B cell (primary cell): ENCODE data around the gene CSMD2. TPM values are rescaled to one million over a fixed set of nuclear protein-coding genes. Genes with fewer than 3 reads are reported as not detected.

Experiments used
- ATAC-seq: fragments of 200-7000 bp; cut with Tn5 transposase; one replicate; pipeline ENCODE4 v1.10.0; 2021; ENCODE audit warnings: low read depth, mild to moderate bottlenecking, moderate number of reproducible peaks, moderate library complexity
- CTCF ChIA-PET: fragments of 350-600 bp; sonication (Branson Sonifier 250); formaldehyde crosslinking; loops from one replicate; lab custom pipeline; 2021; ENCODE audit warnings: antibody characterized with exemption, inconsistent platforms; lab: Charles Lee
- POLR2A ChIA-PET: fragments of 350-600 bp; sonication (Branson Sonifier 250); formaldehyde crosslinking; loops from one replicate; lab custom pipeline; 2021; ENCODE audit warnings: antibody characterized with exemption; lab: Charles Lee
- DNase-seq: peaks from one replicate; pipeline ENCODE4 v3.0.0; 2013
- H2AFZ ChIP-seq: 2 replicates; pipeline ENCODE4 v1.6.1; 2012; ENCODE audit warnings: mild to moderate bottlenecking, low read depth, low read length; ENCODE audit not compliant: insufficient read depth, poor library complexity, severe bottlenecking
- H3K27ac ChIP-seq, 2 donors: 1 replicate in 1 of 2; 2 replicates in 1 of 2; pipeline ENCODE4 v1.5.1; 2012 to 2013; ENCODE audit warnings: low read length in 2 of 2, mild to moderate bottlenecking in 2 of 2, moderate library complexity in 1 of 2
- H3K27me3 ChIP-seq, 4 experiments: fragments of 200-600 bp in 1 of 4; sonication (generic) in 1 of 4; replicated peaks in 1 of 4; 1 replicate in 2 of 4; 2 replicates in 2 of 4; pipeline versions ENCODE4 v1.6.1 to v1.7.0; 2013 to 2016; ENCODE audit warnings: low read length in 3 of 4, mild to moderate bottlenecking in 2 of 4, mixed read lengths in 1 of 4, moderate library complexity in 1 of 4; ENCODE audit not compliant: insufficient read depth in 4 of 4, control insufficient read depth in 3 of 4; ENCODE audit errors: control extremely low read depth in 1 of 4
- H3K36me3 ChIP-seq, 2 experiments: replicated peaks in 1 of 2; 1 replicate in 1 of 2; 2 replicates in 1 of 2; pipeline versions ENCODE4 v1.6.1 to v1.7.1; 2013; ENCODE audit warnings: low read length in 1 of 2; ENCODE audit not compliant: insufficient read depth in 2 of 2, control insufficient read depth in 1 of 2; ENCODE audit errors: control extremely low read depth in 1 of 2, extremely low read depth in 1 of 2
- H3K4me1 ChIP-seq, 2 donors: fragments of 200-600 bp in 1 of 2; sonication (generic) in 1 of 2; 1 replicate in 1 of 2; 2 replicates in 1 of 2; pipeline versions ENCODE4 v1.5.1 to v1.6.1; 2013 to 2017; ENCODE audit warnings: low read length in 2 of 2; ENCODE audit not compliant: control insufficient read depth in 2 of 2, insufficient read depth in 2 of 2
- H3K4me2 ChIP-seq: replicated peaks from 2 replicates; pipeline ENCODE3; 2012; ENCODE audit warnings: mild to moderate bottlenecking, low read depth, low read length; ENCODE audit not compliant: poor library complexity, severe bottlenecking
- H3K4me3 ChIP-seq, 5 experiments: fragments of 200-600 bp in 1 of 5; sonication (generic) in 1 of 5; 1 replicate in 3 of 5; 2 replicates in 2 of 5; pipeline versions ENCODE4 v1.5.1 to v1.7.0; 2011 to 2016; ENCODE audit warnings: low read length in 4 of 5, mild to moderate bottlenecking in 4 of 5, low read depth in 2 of 5, control low read depth in 1 of 5, moderate library complexity in 1 of 5; ENCODE audit not compliant: insufficient read depth in 1 of 5; ENCODE audit errors: control extremely low read depth in 1 of 5, extremely low read depth in 1 of 5
- H3K79me2 ChIP-seq: fragments of 200-600 bp; sonication (generic); one replicate; pipeline ENCODE4 v1.6.0; 2016; ENCODE audit warnings: low read length; ENCODE audit not compliant: control insufficient read depth, insufficient read depth
- H3K9ac ChIP-seq: fragments of 200-600 bp; sonication (generic); 2 replicates; pipeline ENCODE4 v1.6.1; 2017; ENCODE audit warnings: mild to moderate bottlenecking, low read length, moderate library complexity
- H3K9me3 ChIP-seq, 3 donors: one replicate each; pipeline versions ENCODE4 v1.6.1 to v1.7.1; 2013; ENCODE audit warnings: low read length in 2 of 3; ENCODE audit not compliant: control insufficient read depth in 2 of 3, insufficient read depth in 1 of 3; ENCODE audit errors: control extremely low read depth in 1 of 3
- H4K20me1 ChIP-seq: 2 replicates; pipeline ENCODE4 v1.6.0; 2012; ENCODE audit warnings: mild to moderate bottlenecking, low read length; ENCODE audit not compliant: insufficient read depth, control insufficient read depth, poor library complexity, severe bottlenecking
- H3K27ac Mint-ChIP-seq: one replicate; pipeline ENCODE4 v1.8.0; 2021; ENCODE audit warnings: mixed read lengths
- H3K27me3 Mint-ChIP-seq: one replicate; pipeline ENCODE4 v1.8.0; 2021; ENCODE audit warnings: mixed read lengths
- H3K4me1 Mint-ChIP-seq: one replicate; pipeline ENCODE4 v1.8.0; 2021; ENCODE audit warnings: mixed read lengths
- H3K4me3 Mint-ChIP-seq: one replicate; pipeline ENCODE4 v1.8.0; 2021; ENCODE audit warnings: mixed read lengths
- H3K9me3 Mint-ChIP-seq: one replicate; pipeline ENCODE4 v1.8.0; 2022; ENCODE audit warnings: mixed read lengths; ENCODE audit not compliant: insufficient read depth
- EZH2 ChIP-seq: IDR thresholded peaks from 2 replicates; pipeline ENCODE4 v1.6.1; 2012; ENCODE audit warnings: borderline replicate concordance, low read depth, mild to moderate bottlenecking, moderate library complexity, low read length; ENCODE audit not compliant: insufficient read depth, poor library complexity, severe bottlenecking
- WGBS: methylation state at CpG from one replicate; pipeline ENCODE4 v1.1.5; 2013; ENCODE audit warnings: missing lambda C conversion rate; ENCODE audit not compliant: insufficient coverage; 5-methylcytosine and 5-hydroxymethylcytosine counted together
- intact Hi-C: fragments of 100-400 bp; cut with micrococcal nuclease; formaldehyde crosslinking; loops from one replicate; pipeline ENCODE4 v1.10.0; 2022
- polyA plus RNA-seq: library from polyadenylated mRNA; depleted of rRNA; stranded (reverse); fragments of >200 nt; gene quantifications from 2 replicates; pipeline ENCODE4 v1.2.3, GENCODE V29; 2012
- total RNA-seq, 2 donors: library from RNA; stranded (reverse); fragments of 120-200 nt in 1 of 2; gene quantifications; 1 replicate in 1 of 2; 2 replicates in 1 of 2; pipeline versions ENCODE4 v1.2.3 to v1.2.4, GENCODE V29; 2013 to 2022
- TF ChIP-seq, protein P1 (sequence below): fragments of 200-600 bp; IDR thresholded peaks from one replicate; pipeline ENCODE4 v1.8.0; 2022; ENCODE audit warnings: antibody characterized with exemption, mild to moderate bottlenecking

CSMD2 gene
- total and polyA plus RNA-seq, 2 donors (not counting 1 experiment from before 2014, with no cell fraction given) = not detected

DNA sequence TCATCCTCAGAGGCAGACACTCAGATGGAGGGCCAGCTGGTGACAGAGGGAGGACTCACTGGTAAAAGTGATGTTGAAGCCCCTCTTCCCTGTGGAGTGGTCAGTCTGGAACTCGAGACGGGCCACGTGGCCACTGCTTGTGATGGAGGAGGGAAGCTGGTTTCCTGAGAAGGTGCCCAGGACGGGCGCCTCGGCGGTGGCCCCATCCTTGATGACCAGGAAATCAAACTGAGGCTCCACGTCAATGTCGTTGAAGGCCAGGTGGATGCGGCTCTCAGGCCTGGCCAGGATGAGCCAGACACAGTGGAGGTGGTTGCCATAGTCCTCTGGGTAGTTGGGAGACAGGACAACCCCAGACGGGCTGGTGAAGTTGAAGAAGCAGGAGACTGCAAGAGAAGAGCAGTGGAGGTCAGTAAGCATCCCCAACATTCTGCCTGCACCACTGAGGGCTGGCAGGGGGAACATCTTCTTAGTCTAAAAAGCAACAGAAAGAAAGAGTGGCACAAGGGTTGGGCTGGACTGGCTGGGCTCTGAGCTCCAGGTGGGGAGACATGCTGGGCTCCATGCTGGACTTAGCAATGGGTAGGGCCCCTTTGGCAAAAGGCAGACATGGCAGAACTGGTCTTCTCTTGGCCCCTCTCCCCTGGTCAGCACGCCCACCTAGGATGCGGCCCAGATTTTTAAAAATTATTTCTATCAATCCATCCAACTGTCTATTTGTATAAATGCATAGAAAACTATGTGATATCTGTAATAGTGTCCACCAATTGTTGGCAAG lies 421.6 kb downstream of the CSMD2 start:
- H3K27me3 Mint-ChIP-seq = peaks cover 18% of the 10 kb centered on the region
- ATAC-seq = no peak
- no peaks in the 10 kb centered on the region for H4K20me1 ChIP-seq
- TF ChIP-seq, protein P1, sequence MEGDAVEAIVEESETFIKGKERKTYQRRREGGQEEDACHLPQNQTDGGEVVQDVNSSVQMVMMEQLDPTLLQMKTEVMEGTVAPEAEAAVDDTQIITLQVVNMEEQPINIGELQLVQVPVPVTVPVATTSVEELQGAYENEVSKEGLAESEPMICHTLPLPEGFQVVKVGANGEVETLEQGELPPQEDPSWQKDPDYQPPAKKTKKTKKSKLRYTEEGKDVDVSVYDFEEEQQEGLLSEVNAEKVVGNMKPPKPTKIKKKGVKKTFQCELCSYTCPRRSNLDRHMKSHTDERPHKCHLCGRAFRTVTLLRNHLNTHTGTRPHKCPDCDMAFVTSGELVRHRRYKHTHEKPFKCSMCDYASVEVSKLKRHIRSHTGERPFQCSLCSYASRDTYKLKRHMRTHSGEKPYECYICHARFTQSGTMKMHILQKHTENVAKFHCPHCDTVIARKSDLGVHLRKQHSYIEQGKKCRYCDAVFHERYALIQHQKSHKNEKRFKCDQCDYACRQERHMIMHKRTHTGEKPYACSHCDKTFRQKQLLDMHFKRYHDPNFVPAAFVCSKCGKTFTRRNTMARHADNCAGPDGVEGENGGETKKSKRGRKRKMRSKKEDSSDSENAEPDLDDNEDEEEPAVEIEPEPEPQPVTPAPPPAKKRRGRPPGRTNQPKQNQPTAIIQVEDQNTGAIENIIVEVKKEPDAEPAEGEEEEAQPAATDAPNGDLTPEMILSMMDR = no peak
- TF ChIP-seq EZH2 = no peak
- no peak overlapping the region for H3K27ac Mint-ChIP-seq
- no peaks in the 10 kb centered on the region for H3K36me3 ChIP-seq
- H3K4me3 ChIP-seq = no peak overlapping the region
- peaks cover 0 to 3% (median 0%) of the 10 kb centered on the region in 3 donors for H3K9me3 ChIP-seq
- no peak overlapping the region for H3K4me2 ChIP-seq
- no peaks in the 10 kb centered on the region for H3K9me3 Mint-ChIP-seq
- no peak overlapping the region for H3K27ac ChIP-seq
- H2AFZ ChIP-seq = no peak overlapping the region
- no peak for DNase-seq
- H3K9ac ChIP-seq = no peak overlapping the region
- WGBS = 97% methylated on average over 10 of the region's 13 CpGs
- H3K4me1 Mint-ChIP-seq = no peaks in the 10 kb centered on the region
- no peaks in the 10 kb centered on the region for H3K4me1 ChIP-seq
- no peak overlapping the region for H3K4me3 Mint-ChIP-seq
- H3K79me2 ChIP-seq = no peaks in the 10 kb centered on the region
- intact Hi-C loops = no loop called here
- CTCF ChIA-PET = no interaction called here
- POLR2A ChIA-PET = no interaction called here
- H3K27me3 ChIP-seq = peaks cover 0 to 5% (median 0%) of the 10 kb centered on the region in 4 experiments

DNA sequence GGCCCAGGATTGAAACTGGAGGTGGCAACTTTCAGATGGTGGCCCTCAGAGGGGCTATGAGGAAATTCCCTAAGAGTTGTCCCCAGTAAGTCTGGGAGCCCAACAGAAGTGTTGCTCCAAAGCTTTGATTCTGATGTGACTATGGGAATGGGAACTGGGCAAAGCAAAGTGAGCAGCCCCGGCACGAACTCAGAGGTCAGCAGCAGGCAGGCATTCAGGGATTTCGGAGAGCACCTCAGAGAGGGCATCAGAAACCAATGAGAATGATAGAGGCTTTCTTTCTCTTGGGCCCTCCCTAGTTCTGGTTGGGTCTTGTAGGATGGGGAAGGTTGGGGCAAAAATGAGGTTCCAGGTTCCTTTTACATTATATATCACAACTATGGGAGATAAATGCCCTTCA lies 422.4 kb downstream of the CSMD2 start:
- Histone ChIP-seq H3K79me2 (no peaks in the 10 kb centered on the region), H3K27me3 (peaks cover 0 to 5% (median 0%) of the 10 kb centered on the region in 4 experiments), H3K4me3 (no peak overlapping the region), H3K4me2 (no peak overlapping the region), H3K9me3 (peaks cover 0 to 3% (median 0%) of the 10 kb centered on the region in 3 donors), H3K4me1 (no peaks in the 10 kb centered on the region), H3K27ac (no peak overlapping the region), H2AFZ (no peak overlapping the region), H3K36me3 (no peaks in the 10 kb centered on the region), H3K9ac (no peak overlapping the region), H4K20me1 (no peaks in the 10 kb centered on the region)
- TF ChIP-seq, protein P1 = no peak
- no peak for TF ChIP-seq EZH2
- intact Hi-C loops = no loop called here
- Mint-ChIP-seq H3K9me3 (no peaks in the 10 kb centered on the region), H3K27ac (no peak overlapping the region), H3K4me1 (no peaks in the 10 kb centered on the region), H3K4me3 (no peak overlapping the region), H3K27me3 (peaks cover 14% of the 10 kb centered on the region)
- DNase-seq = no peak
- ChIA-PET POLR2A (no interaction called here), CTCF (no interaction called here)
- 92% methylated on average over 3 of the region's 3 CpGs for WGBS
- no peak for ATAC-seq
